Endothelial cell of umbilical vein (primary cell): ENCODE results near the gene TEAD3. TPM values are rescaled to one million over a fixed set of nuclear protein-coding genes. Genes with fewer than 3 reads are reported as not detected.

Experiments
- BruUV-seq: library from RNA; stranded (reverse); fragments of 400-500 nt; replicated peaks from 2 replicates; lab custom pipeline; 2021; lab: Mats Ljungman, UMichigan
- CTCF ChIA-PET: fragments of 300-600, 350-600 bp; sonication (Branson Sonifier 250); formaldehyde crosslinking; loops from one replicate; lab custom pipeline; 2021; ENCODE audit warnings: antibody characterized with exemption, inconsistent platforms; lab: Charles Lee
- POLR2A ChIA-PET: fragments of 300-600, 350-600 bp; sonication (Branson Sonifier 250); formaldehyde crosslinking; loops from one replicate; lab custom pipeline; 2021; ENCODE audit warnings: antibody characterized with exemption, inconsistent platforms; lab: Charles Lee
- DNase-seq: peaks from one replicate; pipeline ENCODE4 v3.0.0-alpha.2; 2011; ENCODE audit warnings: low read depth, low spot score
- FAIRE-seq: peaks from 2 replicates; lab custom pipeline; 2011; peaks lifted over from hg19 to GRCh38; lab: Jason Lieb, UNC
- H2AFZ ChIP-seq: 2 replicates; pipeline ENCODE4 v1.6.0; 2012; ENCODE audit warnings: low read depth, low read length, control low read depth, inconsistent platforms
- H3K27ac ChIP-seq: 2 replicates; pipeline ENCODE4 v1.5.1; 2011; ENCODE audit warnings: low read depth, mild to moderate bottlenecking, control low read depth, low read length, moderate library complexity; ENCODE audit not compliant: insufficient read depth
- H3K27me3 ChIP-seq, 2 experiments: 2 replicates each; pipeline versions ENCODE4 v1.6.0 to v1.6.1; 2011; ENCODE audit warnings: low read length in 2 of 2, mixed read lengths in 1 of 2; ENCODE audit not compliant: control insufficient read depth in 2 of 2, insufficient read depth in 2 of 2
- H3K36me3 ChIP-seq, 2 experiments: 2 replicates in 1 of 2; 3 replicates in 1 of 2; pipeline ENCODE4 v1.5.1; 2011; ENCODE audit warnings: low read length in 2 of 2, mild to moderate bottlenecking in 1 of 2, moderate library complexity in 1 of 2; ENCODE audit not compliant: control insufficient read depth in 2 of 2, insufficient read depth in 2 of 2; ENCODE audit errors: extremely low read depth in 1 of 2
- H3K4me1 ChIP-seq: 3 replicates; pipeline ENCODE4 v1.5.1; 2011; ENCODE audit warnings: mild to moderate bottlenecking, low read length; ENCODE audit not compliant: control insufficient read depth, insufficient read depth; ENCODE audit errors: extremely low read depth
- H3K4me2 ChIP-seq: 2 replicates; pipeline ENCODE4 v1.6.1; 2011; ENCODE audit warnings: low read length, control low read depth, mixed read lengths; ENCODE audit not compliant: insufficient read depth
- H3K4me3 ChIP-seq, 3 experiments: fragments of 200-600 bp in 1 of 3; sonication (generic), shearing (Covaris generic) in 1 of 3; replicated peaks in 1 of 3; 2 replicates each; pipeline ENCODE4 v1.5.1; 2011 to 2016; ENCODE audit warnings: control low read depth in 3 of 3, low read length in 3 of 3, mild to moderate bottlenecking in 2 of 3, inconsistent platforms in 1 of 3, low read depth in 1 of 3, moderate library complexity in 1 of 3; ENCODE audit not compliant: insufficient read depth in 1 of 3
- H3K79me2 ChIP-seq: 2 replicates; pipeline ENCODE4 v1.6.0; 2012; ENCODE audit warnings: low read length, inconsistent platforms; ENCODE audit not compliant: control insufficient read depth, insufficient read depth
- H3K9ac ChIP-seq: replicated peaks from 2 replicates; pipeline ENCODE3; 2011; ENCODE audit warnings: low read length, control low read depth; ENCODE audit not compliant: insufficient read depth; ENCODE audit errors: extremely low read depth
- H3K9me1 ChIP-seq: replicated peaks from 3 replicates; pipeline ENCODE4 v1.6.0; 2011; ENCODE audit warnings: mild to moderate bottlenecking, low read length; ENCODE audit not compliant: control insufficient read depth, insufficient read depth; ENCODE audit errors: extremely low read depth
- H3K9me3 ChIP-seq: replicated peaks from 2 replicates; pipeline ENCODE4 v1.5.1; 2012; ENCODE audit warnings: low read length, inconsistent platforms; ENCODE audit not compliant: control insufficient read depth, insufficient read depth
- H4K20me1 ChIP-seq: replicated peaks from 2 replicates; pipeline ENCODE3; 2011; ENCODE audit warnings: mild to moderate bottlenecking, low read length; ENCODE audit not compliant: control insufficient read depth, insufficient read depth; ENCODE audit errors: extremely low read depth
- CTCF ChIP-seq, 2 donors: IDR thresholded peaks; 1 replicate in 1 of 2; 2 replicates in 1 of 2; pipeline ENCODE4 v1.5.1; 2011; ENCODE audit warnings: low read length in 2 of 2, mild to moderate bottlenecking in 2 of 2, moderate library complexity in 2 of 2, control low read depth in 1 of 2, inconsistent platforms in 1 of 2, low read depth in 1 of 2; ENCODE audit not compliant: insufficient read depth in 1 of 2; ENCODE audit errors: extremely low read depth in 1 of 2
- EZH2 ChIP-seq: IDR thresholded peaks from 2 replicates; pipeline ENCODE4 v1.6.1; 2012; ENCODE audit warnings: borderline replicate concordance, low read depth, mild to moderate bottlenecking, moderate library complexity, low read length, inconsistent platforms; ENCODE audit not compliant: severe bottlenecking
- FOS ChIP-seq: IDR thresholded peaks from 2 replicates; pipeline ENCODE4 v1.6.1; 2011; ENCODE audit warnings: mild to moderate bottlenecking, low read length, moderate library complexity, borderline replicate concordance; ENCODE audit not compliant: insufficient read depth
- GATA2 ChIP-seq: IDR thresholded peaks from 2 replicates; pipeline ENCODE4 v1.7.0; 2011; ENCODE audit warnings: low read depth, mild to moderate bottlenecking, moderate library complexity, mixed read lengths, low read length; ENCODE audit not compliant: insufficient read length, insufficient read depth
- JUN ChIP-seq: IDR thresholded peaks from 2 replicates; pipeline ENCODE4 v1.6.1; 2011; ENCODE audit warnings: borderline replicate concordance, low read depth; ENCODE audit not compliant: insufficient read length, insufficient read depth
- MAX ChIP-seq: IDR thresholded peaks from 2 replicates; pipeline ENCODE4 v1.6.1; 2011; ENCODE audit not compliant: insufficient read depth, insufficient read length
- MYC ChIP-seq: IDR thresholded peaks from one replicate; pipeline ENCODE4 v1.6.1; 2011; ENCODE audit warnings: mild to moderate bottlenecking, low read depth, low read length
- POLR2A ChIP-seq: IDR thresholded peaks from 2 replicates; pipeline ENCODE4 v1.6.1; 2012; ENCODE audit warnings: low read depth, mild to moderate bottlenecking, control low read depth, low read length
- POLR2AphosphoS5 ChIP-seq: IDR thresholded peaks from 2 replicates; pipeline ENCODE4 v1.6.1; 2012; ENCODE audit warnings: low read depth, mild to moderate bottlenecking, control low read depth, low read length, moderate library complexity; ENCODE audit not compliant: insufficient read depth
- dilution Hi-C: fragments of 300-500 bp; cut with MboI; formaldehyde crosslinking; loops from one replicate; pipeline ENCODE4 v1.15.0; 2019; ENCODE audit warnings: low sequenced_read_pairs; ENCODE audit not compliant: extremely low pct_ligation_motif_present
- intact Hi-C: fragments of 100-400 bp; cut with micrococcal nuclease; formaldehyde crosslinking; loops from one replicate; pipeline ENCODE4 v1.10.0; 2022
- polyA plus RNA-seq, 4 experiments: library from polyadenylated mRNA; depleted of rRNA in 3 of 4; stranded (reverse) in 3 of 4; unstranded in 1 of 4; fragments of >200 nt; gene quantifications; 2 replicates each; pipeline versions ENCODE4 v1.2.1 to v1.2.3, GENCODE V29; 2011 to 2012; ENCODE audit warnings: missing spikeins in 1 of 4
- total RNA-seq: library from RNA; stranded (reverse); gene quantifications from 2 replicates; pipeline ENCODE4 v1.2.3, GENCODE V29; 2021

Gene TEAD3
- total and polyA plus RNA-seq, 2 donors (not counting 3 experiments of a cell fraction or from before 2014, with no cell fraction given): 1.1 to 1.6 TPM

- no peaks in the 10 kb centered on the region for H3K36me3 ChIP-seq
- no peaks in the 10 kb centered on the region for H3K79me2 ChIP-seq
- BruUV-seq: no TSS peak
- H4K20me1 ChIP-seq: no peaks in the 10 kb centered on the region
- no peak overlapping the region for H3K9ac ChIP-seq
- H3K9me3 ChIP-seq: no peaks in the 10 kb centered on the region
- peaks cover 4% of the 10 kb centered on the region for H3K4me1 ChIP-seq
- DNase-seq (no peak), FAIRE-seq (no peak)
- ChIA-PET POLR2A (no interaction called here), CTCF (interaction anchor here (0.8 to 1.0 kb wide), 2 partner anchors 49 to 91 kb away, joined by 3 read pairs; no protein-coding TSS in a partner anchor)
- intact Hi-C loops: no loop called here
- TF ChIP-seq POLR2A (no peak), POLR2AphosphoS5 (no peak), MAX (no peak)
- dilution Hi-C loops: no loop called here
- H3K9me1 ChIP-seq: no peaks in the 10 kb centered on the region
- H2AFZ ChIP-seq: no peak overlapping the region
- H3K27me3 ChIP-seq: peaks cover 4 to 14% of the 10 kb centered on the region in 2 experiments
- H3K27ac ChIP-seq: no peak overlapping the region
- no peak overlapping the region for H3K4me3 ChIP-seq
- no peak overlapping the region for H3K4me2 ChIP-seq
Observed at GRCh38 chr6:35498422-35499067, 1.7 kb upstream of the TEAD3 start.

- Histone ChIP-seq H3K9me1 (no peaks in the 10 kb centered on the region), H3K9me3 (no peaks in the 10 kb centered on the region), H2AFZ (peak overlapping the region; percentile 50), H3K4me1 (peaks cover 4% of the 10 kb centered on the region), H4K20me1 (no peaks in the 10 kb centered on the region), H3K79me2 (no peaks in the 10 kb centered on the region), H3K4me3 (peak overlapping the region; percentile 26 to 53 (median 40)), H3K27me3 (peaks cover 4 to 14% of the 10 kb centered on the region in 2 experiments), H3K36me3 (no peaks in the 10 kb centered on the region), H3K27ac (no peak overlapping the region), H3K4me2 (peak overlapping the region; percentile 43), H3K9ac (peak overlapping the region; percentile 22)
- intact Hi-C loops (no loop called here), dilution Hi-C loops (no loop called here)
- ChIA-PET POLR2A (no interaction called here), CTCF (interaction anchor here (0.7 to 1.0 kb wide), 3 partner anchors 22 to 90 kb away, joined by 3 to 4 read pairs (median 3); no protein-coding TSS in a partner anchor)
- TF ChIP-seq JUN (no peak), GATA2 (no peak), MAX (peak; percentile 45), FOS (peak; percentile 33), POLR2AphosphoS5 (no peak), POLR2A (no peak), CTCF (IDR thresholded peaks at IDR 0.05; ENCODE audit: extremely low read depth in 1 of 2, insufficient read depth in 1 of 2, low read depth in 1 of 2, low read length in 2 of 2) (no peak), MYC (no peak), EZH2 (peak; percentile 76)
- DNase-seq (peak; percentile 46), FAIRE-seq (peak; percentile 77)
- no TSS peak for BruUV-seq
Observed at GRCh38 chr6:35497571-35498421, 917 bp upstream of the TEAD3 start.
